Stimulated activated CD8-positive, alpha-beta memory T cell treated with anti-CD3 and anti-CD28 coated beads, Interleukin-12 subunit alpha, Interleukin-12 subunit beta, amount 100 ng/mL, for 4 hours (primary cell): ENCODE measurements around the gene DCP1B.

ENCODE experiments used
- DNase-seq: peaks from one replicate; pipeline ENCODE4 v3.0.0-alpha.2; 2020; ENCODE audit warnings: low read depth

DCP1B gene

DNA sequence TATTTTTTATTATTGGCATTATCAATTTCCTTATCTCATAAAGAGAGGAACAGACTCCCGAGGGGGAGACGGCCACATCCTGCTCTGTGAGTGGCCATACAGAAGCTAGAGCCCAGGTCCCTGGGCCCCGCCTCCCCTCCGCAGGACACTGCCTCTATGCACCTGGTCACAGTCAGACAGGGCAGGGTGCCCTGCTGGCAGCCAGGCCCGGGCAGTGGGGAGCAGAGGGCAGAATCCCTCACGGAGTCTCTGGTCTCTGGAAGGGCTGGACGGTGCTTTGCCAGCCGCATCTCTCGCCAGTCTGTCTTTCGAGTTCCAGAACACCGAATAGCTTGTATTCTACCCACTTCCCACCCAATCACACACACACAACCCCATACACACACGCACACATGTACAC is 69.4 kb downstream of the DCP1B start:
- no peak for DNase-seq

DNA sequence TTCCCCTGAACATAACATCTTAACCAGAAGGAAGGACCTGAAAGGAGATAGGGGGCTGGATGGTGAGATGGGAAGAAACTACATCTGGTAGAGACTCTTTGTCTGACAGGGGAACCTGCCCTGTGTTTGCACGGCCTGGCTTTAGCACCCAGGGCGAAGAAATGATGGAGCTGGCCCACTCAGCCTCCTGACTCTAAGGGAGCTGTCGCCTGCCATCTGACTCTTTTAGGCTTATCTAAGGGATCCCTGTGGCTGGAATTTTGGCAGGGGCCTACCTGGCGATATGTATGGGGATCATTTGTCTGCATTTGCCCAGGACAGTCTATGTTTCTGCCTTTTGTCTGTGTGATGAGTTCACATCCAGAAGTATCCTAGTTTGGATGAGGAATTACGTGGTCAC is 70.2 kb downstream of the DCP1B start:
- DNase-seq = no peak

DNA sequence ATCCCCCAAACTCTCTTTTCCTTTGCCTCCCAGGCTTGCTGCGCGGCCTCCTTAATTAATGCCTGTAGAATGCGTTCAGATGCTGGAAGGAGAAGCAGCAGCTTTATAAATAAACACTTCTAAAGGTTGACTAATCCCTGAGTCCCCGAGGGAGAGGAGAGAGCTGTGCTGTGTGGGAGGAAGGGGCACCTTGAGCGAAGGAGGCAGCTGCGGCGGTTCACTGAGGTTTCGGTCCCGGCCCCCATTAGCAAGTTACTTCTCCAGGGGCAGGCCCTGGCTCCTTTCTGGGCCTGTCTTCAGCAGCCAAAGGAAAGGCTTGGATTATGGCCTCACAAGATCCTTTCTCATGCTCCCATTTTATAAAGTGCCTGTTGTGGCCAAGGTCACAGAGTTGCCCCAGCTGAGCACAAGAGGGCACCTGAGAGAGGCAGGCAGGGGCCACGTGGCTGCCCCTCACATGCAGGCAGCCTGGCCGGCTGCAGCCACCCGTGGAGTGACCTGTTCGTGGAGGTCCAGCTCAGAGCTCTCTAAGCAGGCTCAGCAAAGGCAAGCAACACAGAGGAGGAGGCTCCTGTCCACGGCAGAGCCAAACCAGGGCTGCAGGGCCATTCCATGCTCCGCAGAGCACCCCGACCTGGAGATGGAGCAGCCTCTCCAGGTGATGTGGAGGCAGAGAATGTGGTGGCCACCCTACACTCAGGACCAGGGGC is 70.8 kb downstream of the DCP1B start:
- DNase-seq = no peak

DNA sequence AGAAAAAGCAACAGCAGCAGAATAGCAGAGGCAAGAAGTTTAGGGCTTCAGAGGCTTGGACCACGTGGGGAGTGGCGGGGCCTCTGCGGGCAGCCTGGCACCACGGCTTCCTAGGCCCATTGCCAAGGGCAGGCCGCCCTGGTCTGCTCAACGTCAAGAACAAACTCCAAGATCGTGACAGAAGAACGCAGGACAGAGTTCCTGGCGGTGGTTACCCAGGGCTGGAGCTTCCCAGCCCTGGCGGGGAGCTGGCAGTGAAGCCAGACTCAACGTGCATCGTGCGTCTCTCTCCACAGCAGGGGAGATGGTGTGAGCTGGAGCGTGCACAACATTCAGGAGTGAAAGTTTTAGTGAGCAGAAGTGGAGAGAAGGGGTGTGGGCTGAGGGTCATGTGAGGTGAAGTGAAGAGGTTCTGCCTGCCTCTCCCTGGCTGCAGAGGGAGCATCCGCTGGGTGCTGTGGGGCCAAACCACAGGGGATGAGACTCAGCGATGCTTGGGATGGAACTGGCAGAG is 71.9 kb downstream of the DCP1B start:
- DNase-seq = no peak

DNA sequence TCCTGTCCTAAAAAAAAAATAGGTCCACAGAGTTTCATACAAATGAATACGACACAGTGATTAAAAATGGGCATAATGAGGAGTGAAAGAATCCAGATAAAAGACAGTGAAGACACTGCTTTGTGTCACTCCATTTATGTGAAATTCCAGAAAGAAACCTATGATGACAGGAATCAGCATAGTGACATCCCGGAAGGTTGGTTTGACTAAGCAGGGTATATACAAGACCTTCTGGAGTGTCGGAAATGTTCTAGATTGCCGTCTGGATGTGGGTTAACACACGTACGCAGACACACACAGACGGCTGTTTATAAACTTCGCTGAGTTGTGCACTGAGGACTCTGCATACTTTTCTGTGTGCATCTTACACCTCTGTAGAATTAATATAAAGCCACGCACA is 72.6 kb downstream of the DCP1B start:
- no peak for DNase-seq

DNA sequence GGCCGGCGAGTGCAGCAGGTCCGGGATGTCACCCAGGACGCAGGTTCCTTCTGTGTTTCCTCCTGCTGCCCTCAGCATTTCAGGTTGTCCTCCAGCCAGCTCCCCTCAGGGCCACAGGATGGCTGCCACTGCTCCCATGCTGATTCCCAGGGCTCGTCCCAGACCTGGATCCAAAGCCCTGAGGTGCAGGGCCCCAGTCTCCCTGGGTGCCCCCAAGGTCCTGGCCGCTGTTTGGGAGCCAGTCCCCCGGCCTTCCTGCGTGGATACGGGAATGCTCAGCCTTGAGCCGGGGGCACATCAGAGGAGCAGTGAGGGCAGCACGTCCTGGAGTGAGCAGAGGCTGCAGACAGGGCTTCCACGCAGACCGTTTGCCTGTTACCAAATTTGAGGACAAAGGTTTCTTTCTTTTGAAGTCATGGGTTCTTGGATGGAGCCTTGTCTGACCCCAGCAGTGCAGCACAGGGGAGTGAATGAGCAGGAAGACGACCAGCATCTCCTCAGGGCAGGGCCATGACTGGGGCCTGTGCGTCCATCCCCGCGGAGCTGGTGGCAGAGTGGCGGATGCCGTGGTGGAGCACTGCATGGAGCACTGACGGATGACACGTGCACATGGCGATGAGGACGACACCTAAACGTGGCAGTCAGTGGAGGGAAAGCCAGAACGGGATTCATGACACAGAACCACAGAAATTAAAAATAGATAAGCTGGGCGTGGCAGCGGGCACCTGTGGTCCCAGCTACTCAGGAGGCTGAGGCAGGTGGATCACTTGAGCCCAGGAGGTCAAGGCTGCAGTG is 73.3 kb downstream of the DCP1B start:
- no peak for DNase-seq

DNA sequence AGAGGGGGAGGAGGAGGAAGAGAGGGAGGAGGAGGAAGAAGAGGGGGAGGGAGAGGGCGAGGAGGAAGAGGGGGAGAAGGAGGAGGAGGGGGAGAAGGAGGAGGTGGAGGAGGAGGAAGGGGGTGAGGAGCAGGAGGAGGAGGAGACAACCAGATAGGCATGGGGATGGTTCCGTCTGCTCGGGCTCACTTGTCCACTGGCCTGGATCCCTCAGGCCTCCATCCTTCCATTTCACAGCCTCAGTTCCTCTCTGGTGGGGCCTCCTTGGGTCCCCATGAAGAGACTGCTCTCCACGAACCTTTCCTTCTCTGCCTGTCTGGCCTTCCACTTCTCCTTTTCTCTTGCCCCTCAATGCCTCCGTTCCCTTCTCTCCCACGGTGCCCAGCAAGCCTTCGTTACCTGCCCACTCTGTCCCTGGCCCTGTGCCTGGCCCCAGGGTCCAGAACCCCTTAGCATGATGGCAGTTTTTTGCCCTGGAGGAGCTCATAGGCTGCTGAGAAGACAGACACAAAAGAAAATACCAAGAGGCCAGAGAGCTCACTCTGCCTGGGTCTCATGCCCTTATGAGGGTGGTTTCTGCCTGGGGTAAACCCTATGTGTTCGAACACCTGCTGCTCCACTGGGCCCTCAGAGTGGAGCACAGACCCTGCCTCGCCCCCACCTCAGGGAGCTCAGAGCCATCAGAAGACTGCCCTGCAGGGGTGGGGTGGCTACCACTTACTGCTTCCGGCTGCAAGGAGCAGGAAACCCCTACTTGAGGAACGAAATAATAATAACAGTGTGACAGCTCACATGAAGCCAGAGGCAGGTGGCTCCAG is 74.1 kb downstream of the DCP1B start:
- no peak for DNase-seq

DNA sequence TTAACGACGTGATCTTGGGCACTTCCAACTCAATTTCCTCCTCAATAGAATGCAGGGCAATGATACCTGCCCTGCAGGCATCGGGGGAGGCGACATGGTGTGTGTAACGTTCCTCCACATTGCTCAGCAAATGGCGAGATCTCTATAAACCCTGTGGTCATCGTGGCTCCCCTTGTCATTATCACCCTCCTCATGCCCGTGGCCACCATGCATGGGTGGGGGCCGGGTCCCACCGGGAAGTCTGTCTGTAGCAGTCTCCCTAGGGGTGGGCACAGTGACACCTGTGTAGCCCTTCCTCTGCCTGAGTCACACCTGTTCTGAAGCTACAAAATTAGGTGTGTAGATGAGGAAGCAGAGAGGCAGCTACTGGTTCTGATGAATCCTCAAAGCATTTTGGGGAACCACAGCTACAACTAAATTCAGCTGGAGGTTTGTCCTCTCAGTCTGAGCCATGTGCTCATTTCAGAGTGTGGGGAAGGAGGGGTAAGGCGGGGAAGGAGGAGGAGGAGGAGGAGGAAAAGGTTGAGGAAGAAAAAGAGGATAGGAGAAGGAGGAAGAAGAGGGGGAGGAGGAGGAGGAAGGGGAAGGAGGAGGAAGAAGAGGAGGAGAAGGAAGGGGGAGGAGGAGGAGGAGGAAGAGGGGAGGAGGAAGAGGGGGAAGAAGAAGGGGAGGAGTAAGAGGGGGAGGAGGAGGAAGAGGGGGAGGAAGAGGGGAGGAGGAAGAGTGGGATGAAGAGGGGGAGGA is 74.8 kb downstream of the DCP1B start:
- no peak for DNase-seq

GRCh38 chr12:1928439-1929121 is 75.7 kb downstream of the DCP1B start:
- DNase-seq = no peak

DNA sequence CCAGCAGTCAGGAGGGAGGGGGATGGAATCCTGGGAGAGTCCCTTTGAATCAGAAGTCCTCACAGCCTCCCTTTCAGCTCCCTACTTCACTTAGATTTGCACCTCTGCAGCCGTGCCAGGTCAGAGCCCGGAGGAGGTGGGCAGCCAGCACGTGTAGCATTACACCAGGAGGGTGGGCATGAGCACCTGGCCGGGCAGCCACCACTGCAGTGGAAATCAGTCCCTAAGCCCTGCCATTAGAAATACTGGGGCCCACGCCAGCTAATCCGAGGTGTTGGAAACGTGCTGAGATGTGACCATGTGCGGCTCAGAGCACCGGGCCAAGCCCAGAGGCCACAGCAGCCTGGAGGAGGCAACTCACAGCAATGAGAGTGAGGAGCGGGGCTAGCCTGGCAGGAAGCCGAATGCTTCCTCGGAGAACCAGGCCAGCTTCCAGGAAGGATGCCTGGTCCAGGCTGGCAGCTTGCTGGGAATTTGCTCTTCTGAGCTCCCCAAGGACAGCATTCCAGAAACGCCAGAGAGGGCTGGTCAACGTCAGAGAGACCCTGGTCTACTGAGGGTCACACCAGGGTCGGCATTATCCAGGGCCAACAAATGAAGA is 76.4 kb downstream of the DCP1B start:
- no peak for DNase-seq

- no peak for DNase-seq
These were observed 77.1 kb downstream of the DCP1B start for GRCh38 chr12:1927051-1927680.

GRCh38 chr12:1926251-1926657 is 78.0 kb downstream of the DCP1B start:
- DNase-seq = no peak

DNA sequence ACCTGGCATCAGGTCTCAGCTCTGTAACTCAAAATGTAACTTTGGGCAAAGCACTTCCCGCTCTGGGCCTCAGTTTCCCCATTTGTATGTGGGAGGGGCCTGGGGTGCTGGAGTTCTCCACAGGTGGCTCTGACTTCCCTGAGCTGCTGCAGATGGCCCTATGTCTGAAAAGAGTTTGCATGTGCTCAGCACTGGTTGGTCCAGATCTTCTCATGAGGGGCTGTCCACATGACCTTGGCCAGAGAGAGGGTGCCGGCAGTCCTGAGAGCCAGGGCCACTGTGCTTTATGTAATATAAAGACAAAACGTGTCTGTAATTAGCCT is 78.6 kb downstream of the DCP1B start:
- DNase-seq = no peak

GRCh38 chr12:1924996-1925683 is 79.1 kb downstream of the DCP1B start:
- no peak for DNase-seq

DNA sequence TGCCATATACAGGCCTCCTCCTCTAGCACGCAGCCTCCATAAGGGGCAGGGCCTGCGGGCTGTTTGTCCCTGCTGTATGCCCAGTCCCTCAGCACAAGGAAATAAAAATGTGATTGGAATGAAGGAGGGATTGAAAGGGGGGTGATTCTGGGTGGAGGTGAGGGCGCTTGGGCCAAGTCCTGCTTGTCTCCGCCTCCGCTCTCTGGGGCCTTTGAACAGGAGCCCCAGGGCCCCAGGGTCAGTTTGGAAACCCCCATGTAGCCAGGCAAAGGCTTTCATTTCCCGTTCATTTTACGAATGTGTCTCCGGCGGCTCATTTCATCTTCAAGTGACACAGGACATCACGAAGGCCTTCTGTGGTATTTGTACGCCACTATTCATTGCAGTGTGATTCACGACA is 81.3 kb downstream of the DCP1B start:
- no peak for DNase-seq

DNA sequence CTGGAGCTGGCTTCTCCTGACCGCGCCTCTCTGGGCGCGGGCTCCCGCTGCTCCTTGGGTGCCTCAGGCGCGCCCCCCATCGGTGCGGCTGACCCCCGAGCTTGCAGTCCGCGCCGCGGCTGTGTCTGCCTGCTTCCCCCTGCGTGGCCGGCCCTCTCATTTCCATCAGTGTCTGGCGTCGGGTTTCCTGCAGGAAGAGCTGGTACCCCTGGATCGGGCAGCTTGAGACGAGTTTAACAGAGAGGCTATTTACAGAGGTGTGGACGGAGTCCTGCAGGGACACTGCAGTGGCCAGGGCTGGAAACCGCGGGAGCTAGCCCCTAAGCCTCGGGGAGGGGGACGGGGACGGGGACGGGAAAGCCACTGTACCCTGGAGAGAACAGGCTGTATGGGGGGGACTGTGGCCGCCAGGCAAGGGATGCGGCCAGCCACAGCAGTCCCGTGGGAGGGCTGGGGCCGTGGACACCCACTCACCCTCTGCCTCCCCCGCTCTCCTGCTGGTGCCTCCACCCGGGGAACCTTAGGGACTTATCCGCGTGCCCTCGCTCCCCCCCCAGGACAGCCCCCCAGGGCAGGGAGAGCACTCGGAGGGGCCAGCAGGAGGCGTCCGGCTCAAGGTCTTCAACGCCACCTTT is 82.1 kb downstream of the DCP1B start:
- no peak for DNase-seq

- no peak for DNase-seq
These were observed 83.3 kb downstream of the DCP1B start for GRCh38 chr12:1920971-1921370.

DNA sequence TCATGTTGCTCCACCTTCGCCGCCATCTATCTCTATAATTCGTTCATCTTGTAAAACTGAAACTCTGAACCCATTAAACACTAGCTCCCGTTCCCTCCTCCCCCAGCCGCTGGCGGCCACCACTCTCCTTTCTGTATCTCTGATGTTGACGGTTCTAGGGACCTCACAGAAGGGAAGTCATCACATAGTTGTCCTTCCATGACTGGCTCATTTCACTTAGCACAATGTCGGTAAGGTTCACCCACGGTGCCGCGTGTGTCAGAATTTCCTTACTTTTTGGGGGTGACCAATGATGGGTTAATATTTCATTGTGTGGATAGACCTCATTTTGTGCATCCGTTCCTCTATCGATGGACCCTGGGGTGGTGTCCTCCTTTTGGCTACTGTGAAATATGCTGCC is 83.8 kb downstream of the DCP1B start:
- DNase-seq = no peak

DNA sequence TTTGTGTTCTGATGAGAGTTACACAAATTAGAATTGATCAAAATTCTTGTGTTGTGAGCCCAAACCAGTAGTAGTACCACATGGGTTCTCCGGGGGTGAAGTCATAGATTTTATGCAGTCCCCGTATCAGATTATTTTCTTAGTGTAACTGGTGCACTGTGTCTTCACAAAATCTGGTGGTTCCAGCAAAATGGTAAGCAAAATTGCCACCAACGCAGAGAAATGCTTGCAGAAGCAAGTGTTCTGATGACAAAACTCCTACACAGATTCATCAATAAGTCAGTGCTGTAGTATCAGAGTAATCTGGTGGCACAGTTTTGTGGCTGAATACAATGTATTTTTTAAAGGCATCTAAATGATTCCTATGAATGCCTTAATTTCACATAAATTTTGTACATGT is 84.5 kb downstream of the DCP1B start:
- DNase-seq = no peak

DNA sequence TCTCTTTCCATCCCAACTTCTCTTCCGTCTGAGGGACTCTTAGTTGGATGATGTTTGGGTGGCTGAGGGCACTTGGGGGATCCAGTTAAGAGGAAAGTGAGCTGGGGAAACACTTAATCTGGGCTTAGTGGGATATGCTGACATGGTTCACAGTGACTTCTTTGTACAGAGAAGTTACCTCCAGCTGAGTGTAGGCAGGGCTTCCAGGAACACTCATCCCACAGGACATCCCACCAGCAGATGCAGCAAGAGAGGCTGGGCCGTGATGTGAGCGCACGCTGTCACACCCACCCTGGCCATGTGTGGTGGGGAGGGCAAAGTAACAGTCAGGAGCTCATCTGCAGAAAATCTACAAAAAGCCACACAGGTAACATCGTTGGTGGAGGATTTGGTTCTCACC is 85.0 kb downstream of the DCP1B start:
- no peak for DNase-seq
